HEK293 (cell line): ENCODE data around the gene MRPL19.

Source experiments
- CTCF ChIP-seq: fragments of 450-650 bp; formaldehyde crosslinking; IDR thresholded peaks from 2 replicates; pipeline ENCODE4 v1.5.1; 2016; ENCODE audit warnings: missing biosample characterization, missing genetic modification characterization
- MZF1 ChIP-seq: fragments of 450-650 bp; formaldehyde crosslinking; IDR thresholded peaks from 2 replicates; pipeline ENCODE4 v1.5.1; 2017; ENCODE audit warnings: missing biosample characterization, missing genetic modification characterization, borderline replicate concordance
- SETDB1 ChIP-seq: IDR thresholded peaks from one replicate; pipeline ENCODE4 v1.6.1; 2017; ENCODE audit warnings: mild to moderate bottlenecking, low read length, moderate library complexity, mixed read lengths; ENCODE audit not compliant: insufficient read length
- ZBTB8A ChIP-seq: fragments of 450-650 bp; formaldehyde crosslinking; IDR thresholded peaks from 2 replicates; pipeline ENCODE4 v1.5.1; 2016; ENCODE audit warnings: missing biosample characterization, missing genetic modification characterization
- ZNF18 ChIP-seq: fragments of 450-650 bp; formaldehyde crosslinking; IDR thresholded peaks from 2 replicates; pipeline ENCODE4 v1.5.1; 2016; ENCODE audit warnings: missing biosample characterization, missing genetic modification characterization
- ZNF184 ChIP-seq: fragments of 450-650 bp; IDR thresholded peaks from 2 replicates; pipeline ENCODE4 v1.5.1; 2018; ENCODE audit warnings: missing biosample characterization, mild to moderate bottlenecking, missing genetic modification characterization
- ZNF292 ChIP-seq: fragments of 450-650 bp; formaldehyde crosslinking; IDR thresholded peaks from 2 replicates; pipeline ENCODE4 v1.5.1; 2016; ENCODE audit warnings: low read depth, missing biosample characterization, missing genetic modification characterization, borderline replicate concordance
- ZNF302 ChIP-seq: fragments of 450-650 bp; formaldehyde crosslinking; IDR thresholded peaks from 2 replicates; pipeline ENCODE4 v1.5.1; 2016; ENCODE audit warnings: missing biosample characterization, missing genetic modification characterization, low read depth
- ZSCAN4 ChIP-seq: fragments of 450-650 bp; formaldehyde crosslinking; IDR thresholded peaks from 2 replicates; pipeline ENCODE4 v1.5.1; 2017; ENCODE audit warnings: missing biosample characterization, missing genetic modification characterization

- TF ChIP-seq ZSCAN4 (no peak), CTCF (tag by site-specific recombination) (no peak), ZBTB8A (tag by site-specific recombination) (no peak), ZNF292 (tag by site-specific recombination) (no peak), MZF1 (tag by site-specific recombination) (no peak), ZNF184 (tag by site-specific recombination) (no peak), ZNF18 (tag by site-specific recombination) (no peak), ZNF302 (tag by site-specific recombination) (no peak), SETDB1 (no peak)
These were observed 48.6 kb upstream of the MRPL19 start for GRCh38 chr2:75597949-75598348.
